Measurements from ENCODE around the gene MKLN1.

GRCh38 chr7:131504157-131504899 lies 176.7 kb downstream of the MKLN1 start:
- no peak for TF ChIP-seq MXI1 (IDR thresholded peaks at IDR 0.05; ENCODE audit: low read depth, low read length)
- TF ChIP-seq RFX5 (IDR thresholded peaks at IDR 0.05; ENCODE audit: low read length), result no peak
- no peak for TF ChIP-seq RAD21 (IDR thresholded peaks at IDR 0.05; ENCODE audit: low read length)
- TF ChIP-seq POLR2AphosphoS5 (IDR thresholded peaks at IDR 0.05; ENCODE audit: low read depth, low read length), result no peak
- TF ChIP-seq MAX (IDR thresholded peaks at IDR 0.05; ENCODE audit: low read depth), result no peak
- TF ChIP-seq, protein P1, sequence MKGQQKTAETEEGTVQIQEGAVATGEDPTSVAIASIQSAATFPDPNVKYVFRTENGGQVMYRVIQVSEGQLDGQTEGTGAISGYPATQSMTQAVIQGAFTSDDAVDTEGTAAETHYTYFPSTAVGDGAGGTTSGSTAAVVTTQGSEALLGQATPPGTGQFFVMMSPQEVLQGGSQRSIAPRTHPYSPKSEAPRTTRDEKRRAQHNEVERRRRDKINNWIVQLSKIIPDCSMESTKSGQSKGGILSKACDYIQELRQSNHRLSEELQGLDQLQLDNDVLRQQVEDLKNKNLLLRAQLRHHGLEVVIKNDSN (IDR thresholded peaks at IDR 0.05; ENCODE audit: borderline replicate concordance, low read depth), result no peak
- TF ChIP-seq EP300 (IDR thresholded peaks at IDR 0.05; ENCODE audit: borderline replicate concordance in 1 of 2, low read depth in 1 of 2, low read length in 1 of 2), result no peak
- no peak; the same call in 1 of the 2 replicates for TF ChIP-seq CTCF (IDR thresholded peaks at IDR 0.05)
- TF ChIP-seq, protein P2, sequence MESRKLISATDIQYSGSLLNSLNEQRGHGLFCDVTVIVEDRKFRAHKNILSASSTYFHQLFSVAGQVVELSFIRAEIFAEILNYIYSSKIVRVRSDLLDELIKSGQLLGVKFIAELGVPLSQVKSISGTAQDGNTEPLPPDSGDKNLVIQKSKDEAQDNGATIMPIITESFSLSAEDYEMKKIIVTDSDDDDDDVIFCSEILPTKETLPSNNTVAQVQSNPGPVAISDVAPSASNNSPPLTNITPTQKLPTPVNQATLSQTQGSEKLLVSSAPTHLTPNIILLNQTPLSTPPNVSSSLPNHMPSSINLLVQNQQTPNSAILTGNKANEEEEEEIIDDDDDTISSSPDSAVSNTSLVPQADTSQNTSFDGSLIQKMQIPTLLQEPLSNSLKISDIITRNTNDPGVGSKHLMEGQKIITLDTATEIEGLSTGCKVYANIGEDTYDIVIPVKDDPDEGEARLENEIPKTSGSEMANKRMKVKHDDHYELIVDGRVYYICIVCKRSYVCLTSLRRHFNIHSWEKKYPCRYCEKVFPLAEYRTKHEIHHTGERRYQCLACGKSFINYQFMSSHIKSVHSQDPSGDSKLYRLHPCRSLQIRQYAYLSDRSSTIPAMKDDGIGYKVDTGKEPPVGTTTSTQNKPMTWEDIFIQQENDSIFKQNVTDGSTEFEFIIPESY (IDR thresholded peaks at IDR 0.05; ENCODE audit: borderline replicate concordance, low read depth), result no peak
- no peak for TF ChIP-seq PBX3 (IDR thresholded peaks at IDR 0.05)
- no peak for TF ChIP-seq FOXM1 (IDR thresholded peaks at IDR 0.05; ENCODE audit: low read depth)
- TF ChIP-seq GATA2 (CRISPR knock-in tag; IDR thresholded peaks at IDR 0.05), result no peak

All from SK-N-SH (cell line).